Thyroid gland (tissue), 4 donors: ENCODE results near the gene IL21R. TPM values are rescaled to one million over a fixed set of nuclear protein-coding genes. Genes with fewer than 3 reads are reported as not detected.

Source experiments
- DNase-seq, 2 donors: peaks; one replicate each; pipeline ENCODE4 v3.0.0-alpha.2; 2019
- H3K27ac ChIP-seq, 3 donors: fragments of 200-600 bp; sonication (generic); 1 replicate in 2 of 3; 2 replicates in 1 of 3; pipeline ENCODE4 v1.5.1; 2016 to 2019; ENCODE audit warnings: mild to moderate bottlenecking in 1 of 3, moderate library complexity in 1 of 3
- H3K27me3 ChIP-seq: fragments of 200-600 bp; sonication (generic); one replicate; pipeline ENCODE4 v1.5.1; 2019
- H3K36me3 ChIP-seq, 2 donors: fragments of 200-600 bp; sonication (generic); one replicate each; pipeline ENCODE4 v1.5.1; 2016 to 2019
- H3K4me1 ChIP-seq, 2 donors: fragments of 200-600 bp; sonication (generic); one replicate each; pipeline ENCODE4 v1.5.1; 2017 to 2019
- H3K4me3 ChIP-seq, 3 donors: fragments of 200-600 bp; sonication (generic); replicated peaks in 1 of 3; 1 replicate in 2 of 3; 2 replicates in 1 of 3; pipeline ENCODE4 v1.5.1; 2016; ENCODE audit warnings: mild to moderate bottlenecking in 1 of 3
- H3K9me3 ChIP-seq: fragments of 200-600 bp; sonication (generic); one replicate; pipeline ENCODE4 v1.5.1; 2017
- CTCF ChIP-seq, 6 experiments: fragments of 200-600 bp in 3 of 6; fragments of 450-650 bp in 3 of 6; sonication (generic) in 3 of 6; IDR thresholded peaks; one replicate each; pipeline ENCODE4 v1.5.1; 2016 to 2019; ENCODE audit warnings: antibody characterized with exemption in 6 of 6, mild to moderate bottlenecking in 2 of 6, inconsistent platforms in 1 of 6, moderate library complexity in 1 of 6
- POLR2A ChIP-seq, 2 donors: fragments of 450-650 bp; IDR thresholded peaks; one replicate each; pipeline ENCODE4 v1.6.1; 2017; ENCODE audit warnings: antibody characterized with exemption in 2 of 2, mild to moderate bottlenecking in 2 of 2, moderate library complexity in 1 of 2
- WGBS, 2 donors: methylation state at CpG; one replicate each; pipeline ENCODE4 v1.1.5; 2017; 5-methylcytosine and 5-hydroxymethylcytosine counted together
- intact Hi-C: fragments of 100-400 bp; cut with DNase I; formaldehyde crosslinking; loops from one replicate; pipeline ENCODE4 v1.15.1; 2023
- total RNA-seq, 4 donors: library from RNA; depleted of rRNA; stranded (reverse); fragments of >200 nt; gene quantifications; one replicate each; pipeline ENCODE4 v1.2.3, GENCODE V29; 2016

Gene IL21R
- total RNA-seq, 4 donors from 2014 or later, result 0.11 to 0.88 (median 0.32) TPM

GRCh38 chr16:27368358-27368722, 33.6 kb upstream of the IL21R start:
- H3K27ac ChIP-seq, result no peak overlapping the region
- peaks cover 3 to 7% of the 10 kb centered on the region in 2 donors for H3K4me1 ChIP-seq
- H3K9me3 ChIP-seq, result no peaks in the 10 kb centered on the region
- DNase-seq, result no peak
- TF ChIP-seq POLR2A (IDR thresholded peaks at IDR 0.05) (no peak), CTCF (IDR thresholded peaks at IDR 0.05) (no peak)
- no peak overlapping the region for H3K4me3 ChIP-seq
- intact Hi-C loops, result loop anchor here (2.0 kb wide), 1 partner anchor 190 kb away; no protein-coding TSS in a partner anchor
- H3K27me3 ChIP-seq, result no peaks in the 10 kb centered on the region
- H3K36me3 ChIP-seq, result no peaks in the 10 kb centered on the region
- 47 to 53% methylated on average over 8 to 9 of the region's 9 CpGs for WGBS, 2 donors

- TF ChIP-seq POLR2A (IDR thresholded peaks at IDR 0.05) (no peak), CTCF (IDR thresholded peaks at IDR 0.05) (no peak)
- intact Hi-C loops, result loop anchor here (2.0 to 5.0 kb wide), 2 partner anchors 82 to 191 kb away; no protein-coding TSS in a partner anchor
- WGBS, 2 donors, result 83 to 92% methylated on average over 3 of the region's 3 CpGs
- H3K4me3 ChIP-seq, result no peak overlapping the region
- DNase-seq, result no peak
- no peak overlapping the region for H3K27ac ChIP-seq
- H3K36me3 ChIP-seq, result no peaks in the 10 kb centered on the region
- H3K9me3 ChIP-seq, result no peaks in the 10 kb centered on the region
- H3K4me1 ChIP-seq, result peaks cover 3 to 9% of the 10 kb centered on the region in 2 donors
- no peaks in the 10 kb centered on the region for H3K27me3 ChIP-seq
Measured at GRCh38 chr16:27369806-27370205, 32.2 kb upstream of the IL21R start.

GRCh38 chr16:27370318-27370717, 31.7 kb upstream of the IL21R start:
- Histone ChIP-seq H3K36me3 (no peaks in the 10 kb centered on the region), H3K9me3 (no peaks in the 10 kb centered on the region), H3K4me3 (no peak overlapping the region), H3K4me1 (peaks cover 3 to 13% of the 10 kb centered on the region in 2 donors), H3K27ac (no peak overlapping the region), H3K27me3 (no peaks in the 10 kb centered on the region)
- no peak for TF ChIP-seq POLR2A (IDR thresholded peaks at IDR 0.05)
- no peak for TF ChIP-seq CTCF (IDR thresholded peaks at IDR 0.05)
- no peak for DNase-seq
- intact Hi-C loops, result loop anchor here (5.0 kb wide), 1 partner anchor 82 kb away; no protein-coding TSS in a partner anchor

GRCh38 chr16:27373312-27373711, 28.7 kb upstream of the IL21R start:
- no peak overlapping the region for H3K27ac ChIP-seq
- no peaks in the 10 kb centered on the region for H3K27me3 ChIP-seq
- no peaks in the 10 kb centered on the region for H3K36me3 ChIP-seq
- TF ChIP-seq POLR2A (IDR thresholded peaks at IDR 0.05), result no peak
- intact Hi-C loops, result loop anchor here (5.0 kb wide), 1 partner anchor 79 kb away; no protein-coding TSS in a partner anchor
- no peak overlapping the region for H3K4me3 ChIP-seq
- H3K9me3 ChIP-seq, result no peaks in the 10 kb centered on the region
- H3K4me1 ChIP-seq, result peaks cover 0 to 6% of the 10 kb centered on the region in 2 donors
- no peak for DNase-seq
- WGBS, 2 donors, result 91% methylated on average over 3 of the region's 3 CpGs

- Histone ChIP-seq H3K27me3 (no peaks in the 10 kb centered on the region), H3K9me3 (no peaks in the 10 kb centered on the region), H3K4me3 (no peak overlapping the region), H3K4me1 (peaks cover 0 to 6% of the 10 kb centered on the region in 2 donors), H3K36me3 (no peaks in the 10 kb centered on the region), H3K27ac (no peak overlapping the region)
- TF ChIP-seq POLR2A (IDR thresholded peaks at IDR 0.05) (no peak), CTCF (IDR thresholded peaks at IDR 0.05) (no peak)
- intact Hi-C loops, result loop anchor here (5.0 kb wide), 1 partner anchor 78 kb away; no protein-coding TSS in a partner anchor
- 73 to 79% methylated on average over 8 of the region's 8 CpGs for WGBS, 2 donors
- DNase-seq, result no peak
Measured at GRCh38 chr16:27374221-27374803, 27.7 kb upstream of the IL21R start.
